Measurements from ENCODE around the gene DDX17. TPM values are rescaled to one million over a fixed set of nuclear protein-coding genes. Genes with fewer than 3 reads are reported as not detected.

Gene DDX17
- total RNA-seq, 1 experiment from 2014 or later: 397 TPM

- no peak for DNase-seq (ENCODE audit: low read depth, low spot score)
- in situ Hi-C loops (cut with HindIII; ENCODE audit: low pct_unique_long_range_greater_than_20kb, low sequenced_read_pairs): no loop called here
Measured at GRCh38 chr22:38501797-38502672, 4.1 kb downstream of the DDX17 start.

GRCh38 chr22:38497869-38498268 lies 8.2 kb downstream of the DDX17 start:
- no peak for DNase-seq (ENCODE audit: low read depth, low spot score)
- in situ Hi-C loops (cut with HindIII; ENCODE audit: low pct_unique_long_range_greater_than_20kb, low sequenced_read_pairs): no loop called here

GRCh38 chr22:38494939-38495338 lies 11.2 kb downstream of the DDX17 start:
- in situ Hi-C loops (cut with HindIII; ENCODE audit: low pct_unique_long_range_greater_than_20kb, low sequenced_read_pairs): no loop called here
- DNase-seq (ENCODE audit: low read depth, low spot score): no peak

- DNase-seq (ENCODE audit: low read depth, low spot score): no peak
- in situ Hi-C loops (cut with HindIII; ENCODE audit: low pct_unique_long_range_greater_than_20kb, low sequenced_read_pairs): no loop called here
Measured at GRCh38 chr22:38494498-38494897, 11.6 kb downstream of the DDX17 start.

GRCh38 chr22:38491707-38492348 lies 14.3 kb downstream of the DDX17 start:
- no peak for DNase-seq (ENCODE audit: low read depth, low spot score)
- in situ Hi-C loops (cut with HindIII; ENCODE audit: low pct_unique_long_range_greater_than_20kb, low sequenced_read_pairs): no loop called here

- DNase-seq (ENCODE audit: low read depth, low spot score): no peak
- in situ Hi-C loops (cut with HindIII; ENCODE audit: low pct_unique_long_range_greater_than_20kb, low sequenced_read_pairs): no loop called here
Measured at GRCh38 chr22:38490915-38491314, 15.2 kb downstream of the DDX17 start.

- no peak for DNase-seq (ENCODE audit: low read depth, low spot score)
- in situ Hi-C loops (cut with HindIII; ENCODE audit: low pct_unique_long_range_greater_than_20kb, low sequenced_read_pairs): no loop called here
Measured at GRCh38 chr22:38490475-38490874, 15.6 kb downstream of the DDX17 start.

GRCh38 chr22:38489561-38490145 lies 16.5 kb downstream of the DDX17 start:
- no peak for DNase-seq (ENCODE audit: low read depth, low spot score)
- in situ Hi-C loops (cut with HindIII; ENCODE audit: low pct_unique_long_range_greater_than_20kb, low sequenced_read_pairs): no loop called here

- in situ Hi-C loops (cut with HindIII; ENCODE audit: low pct_unique_long_range_greater_than_20kb, low sequenced_read_pairs): no loop called here
- no peak for DNase-seq (ENCODE audit: low read depth, low spot score)
Measured at GRCh38 chr22:38489142-38489541, 17.0 kb downstream of the DDX17 start.

- DNase-seq (ENCODE audit: low read depth, low spot score): no peak
- in situ Hi-C loops (cut with HindIII; ENCODE audit: low pct_unique_long_range_greater_than_20kb, low sequenced_read_pairs): no loop called here
Measured at GRCh38 chr22:38487946-38488345, 18.2 kb downstream of the DDX17 start.

GRCh38 chr22:38485783-38486182 lies 20.3 kb downstream of the DDX17 start:
- no peak for DNase-seq (ENCODE audit: low read depth, low spot score)
- in situ Hi-C loops (cut with HindIII; ENCODE audit: low pct_unique_long_range_greater_than_20kb, low sequenced_read_pairs): no loop called here

- in situ Hi-C loops (cut with HindIII; ENCODE audit: low pct_unique_long_range_greater_than_20kb, low sequenced_read_pairs): no loop called here
Measured at GRCh38 chr22:38484244-38484643, 21.9 kb downstream of the DDX17 start.

GRCh38 chr22:38482662-38483308 lies 23.3 kb downstream of the DDX17 start:
- DNase-seq (ENCODE audit: low read depth, low spot score): no peak
- in situ Hi-C loops (cut with HindIII; ENCODE audit: low pct_unique_long_range_greater_than_20kb, low sequenced_read_pairs): no loop called here

More at GRCh38 chr22:38484244-38484643, 21.9 kb downstream of the DDX17 start:
- DNase-seq (ENCODE audit: low read depth, low spot score): no peak

- in situ Hi-C loops (cut with HindIII; ENCODE audit: low pct_unique_long_range_greater_than_20kb, low sequenced_read_pairs): no loop called here
- DNase-seq (ENCODE audit: low read depth, low spot score): no peak
Measured at GRCh38 chr22:38481871-38482332, 24.2 kb downstream of the DDX17 start.

- DNase-seq (ENCODE audit: low read depth, low spot score): no peak
- in situ Hi-C loops (cut with HindIII; ENCODE audit: low pct_unique_long_range_greater_than_20kb, low sequenced_read_pairs): no loop called here
Measured at GRCh38 chr22:38481162-38481870, 24.8 kb downstream of the DDX17 start.

GRCh38 chr22:38479096-38479837 lies 26.8 kb downstream of the DDX17 start:
- peak; percentile 65 for DNase-seq (ENCODE audit: low read depth, low spot score)
- in situ Hi-C loops (cut with HindIII; ENCODE audit: low pct_unique_long_range_greater_than_20kb, low sequenced_read_pairs): no loop called here

GRCh38 chr22:38477585-38477984 lies 28.5 kb downstream of the DDX17 start:
- in situ Hi-C loops (cut with HindIII; ENCODE audit: low pct_unique_long_range_greater_than_20kb, low sequenced_read_pairs): no loop called here
- DNase-seq (ENCODE audit: low read depth, low spot score): no peak

All from SK-MEL-5 (cell line).